Measurements from ENCODE around the gene CD163L1. TPM values are rescaled to one million over a fixed set of nuclear protein-coding genes. Genes with fewer than 3 reads are reported as not detected.

CD163L1 gene
- total RNA-seq, 3 donors from 2014 or later, result 9.5 to 33.5 (median 12.6) TPM

DNA sequence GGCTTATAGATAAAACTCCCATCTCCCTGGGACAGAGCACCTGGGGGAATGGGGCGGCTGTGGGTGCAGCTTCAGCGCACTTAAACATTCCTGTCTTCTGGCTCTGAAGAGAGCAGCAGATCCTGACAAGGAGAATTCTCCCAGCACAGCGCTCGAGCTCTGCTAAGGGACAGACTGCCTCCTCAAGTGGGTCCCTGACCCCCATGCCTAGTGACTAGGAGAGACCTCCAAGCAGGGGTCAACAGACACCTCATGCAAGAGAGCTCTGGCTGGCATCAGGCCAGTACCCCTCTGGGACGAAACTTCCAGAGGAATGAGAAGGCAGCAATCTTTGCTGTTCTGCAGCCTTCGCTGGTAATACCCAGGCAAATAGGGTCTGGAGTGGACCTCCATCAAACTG is 28.1 kb upstream of the CD163L1 start:
- Histone ChIP-seq H3K4me3 (no peak overlapping the region), H3K9me3 (no peaks in the 10 kb centered on the region), H3K36me3 (ENCODE audit: low read depth) (no peaks in the 10 kb centered on the region), H3K4me1 (ENCODE audit: low read depth) (no peaks in the 10 kb centered on the region)
- TF ChIP-seq, protein P1, sequence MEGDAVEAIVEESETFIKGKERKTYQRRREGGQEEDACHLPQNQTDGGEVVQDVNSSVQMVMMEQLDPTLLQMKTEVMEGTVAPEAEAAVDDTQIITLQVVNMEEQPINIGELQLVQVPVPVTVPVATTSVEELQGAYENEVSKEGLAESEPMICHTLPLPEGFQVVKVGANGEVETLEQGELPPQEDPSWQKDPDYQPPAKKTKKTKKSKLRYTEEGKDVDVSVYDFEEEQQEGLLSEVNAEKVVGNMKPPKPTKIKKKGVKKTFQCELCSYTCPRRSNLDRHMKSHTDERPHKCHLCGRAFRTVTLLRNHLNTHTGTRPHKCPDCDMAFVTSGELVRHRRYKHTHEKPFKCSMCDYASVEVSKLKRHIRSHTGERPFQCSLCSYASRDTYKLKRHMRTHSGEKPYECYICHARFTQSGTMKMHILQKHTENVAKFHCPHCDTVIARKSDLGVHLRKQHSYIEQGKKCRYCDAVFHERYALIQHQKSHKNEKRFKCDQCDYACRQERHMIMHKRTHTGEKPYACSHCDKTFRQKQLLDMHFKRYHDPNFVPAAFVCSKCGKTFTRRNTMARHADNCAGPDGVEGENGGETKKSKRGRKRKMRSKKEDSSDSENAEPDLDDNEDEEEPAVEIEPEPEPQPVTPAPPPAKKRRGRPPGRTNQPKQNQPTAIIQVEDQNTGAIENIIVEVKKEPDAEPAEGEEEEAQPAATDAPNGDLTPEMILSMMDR (IDR thresholded peaks at IDR 0.05), result no peak
- ATAC-seq, result no peak
- intact Hi-C loops (cut with DNase I, micrococcal nuclease), result no loop called here
- peak in 1 of 3 donors; percentile 25 for DNase-seq

DNA sequence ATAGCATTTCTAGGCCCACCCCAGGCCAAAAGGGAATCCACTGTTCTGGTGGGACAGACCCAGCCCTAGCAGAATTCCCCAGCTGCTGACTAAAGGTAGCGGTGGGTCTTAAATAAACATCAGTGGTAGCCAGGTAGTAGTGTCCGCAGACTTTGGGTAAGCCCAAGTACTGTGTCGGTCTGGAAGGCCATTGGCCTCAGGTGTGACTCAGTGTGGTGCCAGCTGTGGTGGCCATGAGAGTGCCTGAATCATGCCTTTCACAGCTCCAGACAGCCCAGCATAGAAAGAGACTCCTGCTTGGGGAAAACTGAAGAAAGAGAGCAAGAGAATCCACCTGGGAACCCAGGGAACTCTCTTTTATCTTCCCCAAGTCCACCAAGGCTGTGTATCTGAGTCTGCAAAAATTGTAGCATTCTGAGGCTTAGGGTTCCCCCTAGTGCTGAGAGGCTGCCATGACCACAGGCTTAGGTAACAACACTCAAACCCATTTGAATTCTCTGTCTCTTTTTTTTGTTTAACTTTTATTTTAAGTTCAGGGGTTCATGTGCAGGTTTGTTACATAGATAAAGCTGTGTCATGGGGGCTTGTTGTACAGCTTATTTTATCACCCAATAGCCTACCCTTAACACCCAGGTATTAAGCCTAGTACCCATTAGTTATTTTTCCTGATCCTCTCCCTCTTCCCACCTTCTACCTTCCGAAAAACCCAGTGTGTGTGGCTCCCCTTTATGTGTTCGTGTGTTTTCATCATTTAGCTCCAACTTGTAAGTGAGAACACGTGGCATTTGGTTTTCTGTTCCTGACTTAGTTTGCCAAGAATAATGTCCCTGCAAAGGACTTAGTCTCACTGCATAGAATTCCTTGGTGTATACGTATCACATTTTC is 16.7 kb upstream of the CD163L1 start:
- no peaks in the 10 kb centered on the region for H3K36me3 ChIP-seq (ENCODE audit: low read depth)
- no peaks in the 10 kb centered on the region for H3K4me1 ChIP-seq (ENCODE audit: low read depth)
- intact Hi-C loops (cut with DNase I, micrococcal nuclease), result loop anchor here in 1 of 2 donors (2.0 kb wide), 1 partner anchor 242 kb away; no protein-coding TSS in a partner anchor
- peak in 2 of 3 donors; percentile 55 to 79 for DNase-seq
- TF ChIP-seq, protein P1 (IDR thresholded peaks at IDR 0.05), result peak; percentile 59
- no peaks in the 10 kb centered on the region for H3K9me3 ChIP-seq
- H3K4me3 ChIP-seq, result no peak overlapping the region
- peak; percentile 77 for ATAC-seq

DNA sequence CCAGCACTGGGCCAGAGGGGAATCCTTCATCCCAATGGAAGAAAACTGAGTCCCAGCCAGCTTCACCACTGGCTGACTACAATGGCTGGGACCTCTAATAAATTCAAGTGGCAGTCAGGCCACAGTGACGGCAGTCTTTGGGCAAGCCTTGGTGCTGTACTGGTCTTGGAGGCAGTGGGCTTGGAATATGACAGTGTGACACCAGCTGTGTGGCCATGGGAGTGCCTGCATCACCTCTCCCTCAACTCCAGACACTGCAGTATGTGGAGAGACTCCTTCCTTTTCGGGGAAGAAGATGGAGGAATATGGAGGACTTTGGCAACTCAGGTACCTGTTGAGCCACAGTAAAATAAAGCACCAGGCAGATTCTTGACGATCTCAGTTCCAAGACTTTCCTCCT is 16.0 kb upstream of the CD163L1 start:
- intact Hi-C loops (cut with DNase I, micrococcal nuclease), result loop anchor here in 1 of 2 donors (2.0 kb wide), 1 partner anchor 241 kb away; no protein-coding TSS in a partner anchor
- TF ChIP-seq, protein P1 (IDR thresholded peaks at IDR 0.05), result no peak
- peak; percentile 17 for ATAC-seq

DNA sequence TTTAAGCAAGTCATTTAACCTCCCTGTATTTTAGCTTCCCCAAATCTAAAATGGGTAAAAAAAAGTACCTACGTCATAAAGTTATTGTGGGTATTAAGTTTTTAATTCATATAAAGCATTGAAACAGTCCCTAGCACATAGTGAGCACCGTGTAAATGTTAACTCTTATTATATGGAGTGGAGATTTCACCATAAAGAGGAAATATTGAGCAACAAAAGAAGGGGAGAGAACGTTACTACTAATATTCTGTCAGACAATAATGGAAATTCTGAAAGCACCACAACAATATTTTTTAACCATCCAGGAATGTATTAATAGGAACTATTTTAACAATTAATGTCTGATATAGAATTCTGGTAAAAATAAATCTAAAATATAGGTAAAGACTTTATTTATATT is 7.8 kb upstream of the CD163L1 start:
- H3K4me1 ChIP-seq (ENCODE audit: low read depth), result no peaks in the 10 kb centered on the region
- H3K9me3 ChIP-seq, result no peaks in the 10 kb centered on the region
- no peak for DNase-seq
- no peaks in the 10 kb centered on the region for H3K36me3 ChIP-seq (ENCODE audit: low read depth)
- intact Hi-C loops (cut with DNase I, micrococcal nuclease), result no loop called here
- TF ChIP-seq, protein P1 (IDR thresholded peaks at IDR 0.05), result no peak
- H3K4me3 ChIP-seq, result no peak overlapping the region
- ATAC-seq, result no peak

More for the DNA sequence above, 16.0 kb upstream of the CD163L1 start:
- DNase-seq, result no peak
- no peaks in the 10 kb centered on the region for H3K36me3 ChIP-seq (ENCODE audit: low read depth)
- H3K4me3 ChIP-seq, result no peak overlapping the region
- no peaks in the 10 kb centered on the region for H3K9me3 ChIP-seq
- no peaks in the 10 kb centered on the region for H3K4me1 ChIP-seq (ENCODE audit: low read depth)

DNA sequence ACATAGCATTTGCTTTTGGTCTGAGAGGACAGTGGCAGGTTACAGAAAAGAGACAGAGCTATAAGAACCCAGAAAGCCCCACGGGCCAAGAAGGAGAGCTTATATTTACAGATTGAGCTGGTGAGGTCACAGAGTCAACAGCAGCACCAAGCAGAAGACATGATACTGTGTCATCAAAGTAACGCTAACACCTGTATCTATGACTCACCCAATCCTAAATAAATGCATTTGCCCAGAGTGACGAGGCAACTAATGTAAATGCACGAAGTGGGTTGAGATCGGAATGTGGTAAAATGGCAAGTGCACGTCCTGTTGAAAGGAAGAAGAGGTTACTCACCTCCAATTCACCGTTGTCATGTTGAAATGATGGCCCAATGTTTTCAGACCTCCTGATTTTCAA is 6.7 kb upstream of the CD163L1 start:
- TF ChIP-seq, protein P1 (IDR thresholded peaks at IDR 0.05), result no peak
- no peaks in the 10 kb centered on the region for H3K9me3 ChIP-seq

More for the DNA sequence above, 6.7 kb upstream of the CD163L1 start:
- intact Hi-C loops (cut with DNase I, micrococcal nuclease), result no loop called here
- no peaks in the 10 kb centered on the region for H3K4me1 ChIP-seq (ENCODE audit: low read depth)
- no peak for DNase-seq
- H3K36me3 ChIP-seq (ENCODE audit: low read depth), result no peaks in the 10 kb centered on the region
- no peak for ATAC-seq
- H3K4me3 ChIP-seq, result no peak overlapping the region
